NCI-H2081 treated with DMSO at 0.1 percent for 48 hours (cell line): Measurements from ENCODE around the gene TWSG1.
"Not testable (repeated sequence)": the region's sequence is repeated elsewhere in the genome, so short reads cannot be mapped to it uniquely, and the experiment has no call there.

Source experiments
- DNase-seq: peaks from one replicate; lab custom pipeline; 2025; lab: John Stamatoyannopoulos, UW

Gene TWSG1

GRCh38 chr18:9335697-9336045, 1.1 kb downstream of the TWSG1 start:
- no peak for DNase-seq

- no peak for DNase-seq
Observed at GRCh38 chr18:9336827-9337226, 2.3 kb downstream of the TWSG1 start.

GRCh38 chr18:9337873-9338272, 3.3 kb downstream of the TWSG1 start:
- no peak for DNase-seq

GRCh38 chr18:9340472-9340871, 5.9 kb downstream of the TWSG1 start:
- DNase-seq = no peak

DNA sequence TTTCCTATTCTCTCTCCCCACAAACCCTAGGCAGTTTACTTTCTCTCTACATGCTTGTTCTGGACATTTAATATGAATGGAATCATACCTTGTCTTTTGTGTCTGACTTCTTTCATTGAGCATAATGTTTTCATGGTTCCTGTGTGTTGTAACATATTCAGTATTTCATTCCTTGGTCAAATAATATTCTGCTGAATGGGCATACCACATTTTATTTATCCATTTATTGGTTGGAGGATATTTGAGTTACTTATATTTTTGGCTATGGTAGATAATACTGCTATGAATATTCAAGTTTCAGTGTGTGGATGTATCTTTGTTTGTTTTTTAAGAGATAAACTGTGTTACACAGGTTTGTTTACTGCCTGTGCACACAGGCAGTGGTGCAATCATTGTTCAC, 9.0 kb downstream of the TWSG1 start:
- DNase-seq = no peak

GRCh38 chr18:9346775-9347174, 12.2 kb downstream of the TWSG1 start:
- DNase-seq = no peak

DNA sequence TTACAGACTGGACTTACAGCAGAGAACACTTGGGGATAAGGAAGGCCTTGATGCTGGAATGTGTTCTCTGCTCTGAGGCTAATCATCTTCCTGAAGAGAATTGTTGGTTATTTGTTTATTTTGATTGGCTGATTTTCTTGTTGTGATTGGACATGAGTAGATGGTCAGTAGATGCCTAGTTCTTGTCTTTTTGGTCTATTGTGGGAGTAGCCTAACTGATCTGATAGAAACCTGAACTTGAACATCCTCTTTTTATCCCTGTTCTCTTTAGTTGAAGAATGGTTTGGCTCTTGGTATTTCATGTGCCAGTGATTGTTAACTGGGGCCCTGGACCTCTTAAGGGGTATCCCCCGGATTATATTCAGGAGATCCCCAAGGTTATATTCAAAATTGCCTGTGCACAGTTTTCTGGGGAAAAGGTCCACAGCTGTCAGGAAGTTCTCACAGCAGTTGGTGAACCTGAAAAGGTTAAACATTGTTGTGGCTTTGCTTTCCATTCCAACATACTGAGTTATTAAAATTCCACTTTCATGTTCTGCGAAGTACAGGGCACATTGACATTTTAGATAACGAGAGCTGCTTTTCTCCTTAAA, 13.6 kb downstream of the TWSG1 start:
- no peak for DNase-seq

DNA sequence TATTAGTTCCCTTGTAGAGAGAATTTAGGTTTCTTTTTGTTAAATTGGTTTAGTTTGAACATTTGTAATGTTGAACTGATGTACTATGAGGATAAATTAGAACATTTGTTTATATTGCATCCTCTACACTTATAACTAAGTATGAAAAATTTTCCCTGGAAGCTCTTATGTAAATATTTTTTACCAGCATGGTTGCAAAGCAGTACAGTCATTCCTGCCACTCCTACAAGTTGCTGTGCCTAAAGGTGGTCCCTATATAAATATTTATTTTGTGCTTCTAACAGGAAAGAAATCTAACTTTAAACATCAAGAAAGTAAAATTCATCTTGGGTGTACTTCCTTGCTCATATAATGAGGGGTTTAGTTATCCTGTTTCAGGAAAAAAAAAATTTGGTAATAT, 14.2 kb downstream of the TWSG1 start:
- DNase-seq = no peak

- no peak for DNase-seq
Observed at GRCh38 chr18:9353596-9353995, 19.0 kb downstream of the TWSG1 start.

GRCh38 chr18:9354256-9354655, 19.7 kb downstream of the TWSG1 start:
- DNase-seq = no peak

- DNase-seq = no peak
Observed at GRCh38 chr18:9356976-9357375, 22.4 kb downstream of the TWSG1 start.

- DNase-seq = no peak
Observed at GRCh38 chr18:9359796-9360195, 25.2 kb downstream of the TWSG1 start.

DNA sequence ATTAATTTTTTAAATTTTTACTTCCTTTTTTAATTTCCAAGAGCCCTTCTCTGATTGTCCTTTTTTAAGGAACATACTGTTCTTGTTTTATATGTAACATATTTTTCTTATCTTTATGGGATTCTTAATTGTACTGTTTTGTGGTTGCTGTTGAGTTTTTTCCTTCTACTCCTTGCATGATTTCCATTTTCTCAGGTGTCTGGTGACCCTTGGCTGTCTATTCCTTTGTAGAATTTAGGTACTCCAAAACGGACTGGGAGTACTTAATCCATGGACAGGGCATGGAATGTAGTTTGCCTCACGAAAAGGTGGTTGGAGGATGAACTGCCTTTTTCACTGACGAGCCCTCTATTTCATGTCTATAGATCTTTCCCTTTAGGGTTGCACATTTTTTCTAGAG, 26.6 kb downstream of the TWSG1 start:
- DNase-seq = no peak

DNA sequence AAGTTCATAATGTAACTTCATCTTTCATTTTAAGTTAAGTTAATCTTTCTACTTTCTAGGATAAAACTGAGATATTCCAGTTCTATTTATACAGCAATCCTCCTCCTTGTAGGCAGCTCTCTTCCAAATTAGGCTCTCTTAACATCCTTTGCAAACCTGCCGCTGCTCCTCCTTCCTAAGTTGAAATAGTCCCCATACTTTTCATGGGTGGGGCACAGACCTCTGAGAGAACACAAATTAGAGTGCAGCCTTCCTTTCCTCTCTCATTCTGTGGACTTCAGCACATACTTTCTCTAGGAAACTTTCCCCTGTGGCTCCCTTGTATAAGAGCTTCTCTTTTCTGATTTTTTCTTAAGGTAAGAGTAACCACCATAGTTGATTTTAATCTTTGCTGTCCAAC, 28.3 kb downstream of the TWSG1 start:
- DNase-seq = no peak

- no peak for DNase-seq
Observed at GRCh38 chr18:9364242-9364641, 29.7 kb downstream of the TWSG1 start.

- DNase-seq = no peak
Observed at GRCh38 chr18:9365406-9365805, 30.8 kb downstream of the TWSG1 start.

DNA sequence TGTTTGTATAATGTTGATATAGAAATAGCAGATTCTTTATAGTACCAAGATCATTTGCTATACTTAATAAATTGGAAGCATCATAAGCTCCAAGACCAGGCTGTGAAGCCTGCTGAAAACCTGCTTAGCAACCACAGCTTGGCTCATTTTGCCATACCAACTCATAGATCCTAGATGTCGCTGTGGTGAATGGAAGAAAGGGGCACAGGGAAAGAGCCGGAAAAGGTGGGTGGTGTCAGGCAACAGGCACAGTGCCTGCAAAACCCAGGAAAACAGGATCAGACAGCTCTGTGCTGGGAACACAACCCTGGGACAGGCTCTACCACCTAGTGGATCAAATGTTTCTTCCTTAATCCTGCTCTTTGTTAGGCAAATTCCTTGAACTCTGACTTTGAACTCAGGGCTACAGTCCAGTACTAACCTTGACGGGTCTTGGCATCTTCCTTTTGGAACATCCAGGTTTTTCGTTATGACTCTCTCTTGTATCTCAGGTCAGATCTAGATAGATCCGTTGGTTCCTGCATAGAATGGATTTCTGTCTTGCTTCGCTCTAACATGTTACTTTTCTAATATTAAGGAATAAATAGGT, 31.6 kb downstream of the TWSG1 start:
- no peak for DNase-seq

- DNase-seq = not testable (repeated sequence)
Observed at GRCh38 chr18:9373254-9373653, 38.7 kb downstream of the TWSG1 start.

DNA sequence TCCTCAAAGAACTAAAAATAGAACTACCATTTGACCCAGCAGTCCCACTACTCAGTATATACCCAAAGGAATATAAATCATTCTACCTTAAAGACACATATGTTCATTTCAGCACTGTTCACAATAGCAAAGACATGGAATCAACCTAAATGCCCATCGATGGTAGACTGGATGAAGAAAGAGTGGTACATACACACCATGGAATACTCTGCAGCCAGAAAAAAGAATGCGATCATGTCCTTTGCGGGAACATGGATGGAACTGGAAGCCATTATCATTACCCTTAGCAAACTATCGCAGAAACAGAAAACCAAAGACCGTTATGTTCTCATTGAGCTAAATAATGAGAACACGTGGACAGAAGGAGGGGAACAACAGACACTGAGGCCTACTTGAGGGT, 44.5 kb downstream of the TWSG1 start:
- DNase-seq = no peak

DNA sequence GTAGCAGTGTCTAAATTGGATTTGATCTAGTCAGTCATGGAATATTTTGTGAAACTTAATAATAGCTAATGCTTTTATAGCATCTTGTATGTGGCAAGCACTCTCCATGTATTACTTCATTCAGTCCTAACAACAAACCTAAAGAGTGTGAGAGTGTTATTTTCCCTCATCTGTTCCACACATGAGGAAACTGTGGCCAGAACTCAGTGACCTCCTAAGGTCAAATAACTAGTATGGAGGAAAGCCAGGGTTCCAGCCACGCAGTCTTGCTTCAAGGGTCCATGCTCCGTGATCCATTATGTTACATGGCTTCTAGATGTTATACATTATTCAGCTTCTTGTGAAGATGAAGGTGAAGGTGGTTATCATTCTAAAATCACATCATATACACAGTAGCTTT, 45.5 kb downstream of the TWSG1 start:
- DNase-seq = no peak

- peak; percentile 83 for DNase-seq
Observed at GRCh38 chr18:9380621-9381395, 46.2 kb downstream of the TWSG1 start.

DNA sequence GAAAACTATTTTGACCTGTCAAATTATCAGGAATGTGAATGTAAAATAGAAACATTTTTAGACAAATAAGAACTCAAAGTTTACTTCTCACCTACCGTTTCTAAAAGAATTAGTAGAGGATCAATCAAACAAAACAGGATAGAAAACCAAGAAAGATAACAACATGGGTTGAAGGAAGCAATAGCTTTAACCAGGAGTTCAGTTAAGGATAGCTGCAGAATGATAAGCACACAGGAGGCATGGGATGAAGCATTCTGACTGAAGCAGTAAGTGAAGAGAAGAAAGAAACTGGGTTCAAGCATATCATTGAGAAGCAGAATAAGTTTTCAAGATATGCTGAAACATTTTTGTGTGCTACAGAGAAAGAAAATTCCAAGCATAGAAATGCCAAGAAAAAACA, 52.3 kb downstream of the TWSG1 start:
- DNase-seq = no peak

GRCh38 chr18:9387891-9388290, 53.3 kb downstream of the TWSG1 start:
- DNase-seq = no peak

DNA sequence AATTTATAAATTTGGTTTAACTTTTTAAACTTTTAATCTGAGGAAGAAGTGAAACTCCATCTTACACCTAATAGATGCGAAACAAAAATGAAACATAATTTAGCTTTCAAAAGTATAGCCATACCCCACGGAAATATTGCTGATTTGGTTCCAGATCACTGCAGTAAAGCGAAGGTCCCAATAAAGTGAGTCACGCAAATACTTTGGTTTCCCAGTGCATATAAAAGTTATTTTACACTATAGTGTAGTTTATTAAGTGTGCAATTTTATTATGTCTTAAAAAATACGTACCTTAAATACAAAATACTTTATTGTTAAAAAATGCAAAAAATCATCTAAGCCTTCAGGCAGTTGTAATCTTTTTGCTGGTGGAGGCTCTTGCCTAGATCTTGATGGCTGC, 55.1 kb downstream of the TWSG1 start:
- no peak for DNase-seq
